Measurements from ENCODE around the gene VSTM2L.

GRCh38 chr20:37912874-37913273 is 9.9 kb downstream of the VSTM2L start:
- TF ChIP-seq, protein P1, sequence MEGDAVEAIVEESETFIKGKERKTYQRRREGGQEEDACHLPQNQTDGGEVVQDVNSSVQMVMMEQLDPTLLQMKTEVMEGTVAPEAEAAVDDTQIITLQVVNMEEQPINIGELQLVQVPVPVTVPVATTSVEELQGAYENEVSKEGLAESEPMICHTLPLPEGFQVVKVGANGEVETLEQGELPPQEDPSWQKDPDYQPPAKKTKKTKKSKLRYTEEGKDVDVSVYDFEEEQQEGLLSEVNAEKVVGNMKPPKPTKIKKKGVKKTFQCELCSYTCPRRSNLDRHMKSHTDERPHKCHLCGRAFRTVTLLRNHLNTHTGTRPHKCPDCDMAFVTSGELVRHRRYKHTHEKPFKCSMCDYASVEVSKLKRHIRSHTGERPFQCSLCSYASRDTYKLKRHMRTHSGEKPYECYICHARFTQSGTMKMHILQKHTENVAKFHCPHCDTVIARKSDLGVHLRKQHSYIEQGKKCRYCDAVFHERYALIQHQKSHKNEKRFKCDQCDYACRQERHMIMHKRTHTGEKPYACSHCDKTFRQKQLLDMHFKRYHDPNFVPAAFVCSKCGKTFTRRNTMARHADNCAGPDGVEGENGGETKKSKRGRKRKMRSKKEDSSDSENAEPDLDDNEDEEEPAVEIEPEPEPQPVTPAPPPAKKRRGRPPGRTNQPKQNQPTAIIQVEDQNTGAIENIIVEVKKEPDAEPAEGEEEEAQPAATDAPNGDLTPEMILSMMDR (IDR thresholded peaks at IDR 0.05; ENCODE audit: low read length), result no peak
- no peak for TF ChIP-seq EZH2 (IDR thresholded peaks at IDR 0.05; ENCODE audit: borderline replicate concordance, low read length)

Data from OCI-LY1 (cell line).